Neuronal stem cell (in vitro differentiated cells): ENCODE results near the gene CXADR.

Experiments
- DNase-seq: peaks from one replicate; pipeline ENCODE4 v3.0.0-alpha.2; 2013; ENCODE audit warnings: low spot score
- H2AFZ ChIP-seq: one replicate; pipeline ENCODE4 v1.6.1; 2013; ENCODE audit warnings: mild to moderate bottlenecking, low read length, inconsistent platforms
- H2AK5ac ChIP-seq: 2 replicates; pipeline ENCODE4 v1.6.1; 2013; ENCODE audit warnings: low read depth, mild to moderate bottlenecking, inconsistent platforms, low read length, moderate library complexity, mixed read lengths
- H2BK120ac ChIP-seq: 2 replicates; pipeline ENCODE4 v1.6.1; 2013; ENCODE audit warnings: low read depth, mild to moderate bottlenecking, inconsistent platforms, low read length, moderate library complexity, mixed read lengths
- H2BK12ac ChIP-seq: one replicate; pipeline ENCODE4 v1.6.1; 2013; ENCODE audit warnings: low read length, inconsistent platforms
- H2BK15ac ChIP-seq: 2 replicates; pipeline ENCODE4 v1.6.1; 2013; ENCODE audit warnings: mild to moderate bottlenecking, low read length, inconsistent platforms, mixed read lengths
- H2BK5ac ChIP-seq: one replicate; pipeline ENCODE4 v1.6.1; 2013; ENCODE audit warnings: inconsistent platforms, mild to moderate bottlenecking, low read length, moderate library complexity
- H3K14ac ChIP-seq: one replicate; pipeline ENCODE4 v1.6.1; 2013; ENCODE audit warnings: low read length, inconsistent platforms
- H3K18ac ChIP-seq: 2 replicates; pipeline ENCODE4 v1.6.1; 2013; ENCODE audit warnings: low read length, inconsistent platforms
- H3K23ac ChIP-seq: 2 replicates; pipeline ENCODE4 v1.6.1; 2013; ENCODE audit warnings: low read depth, mild to moderate bottlenecking, mixed read lengths, low read length, inconsistent platforms; ENCODE audit not compliant: poor library complexity
- H3K27ac ChIP-seq: replicated peaks from 3 replicates; pipeline ENCODE4 v1.5.1; 2013; ENCODE audit warnings: low read length, inconsistent platforms
- H3K27me3 ChIP-seq, 3 experiments: 2 replicates each; pipeline ENCODE4 v1.6.1; 2013; ENCODE audit warnings: low read length in 3 of 3, mild to moderate bottlenecking in 2 of 3, inconsistent platforms in 1 of 3, low read depth in 1 of 3, mixed read lengths in 1 of 3, moderate library complexity in 1 of 3; ENCODE audit not compliant: control insufficient read depth in 3 of 3, insufficient read depth in 3 of 3
- H3K36me3 ChIP-seq, 2 donors: replicated peaks in 1 of 2; 2 replicates each; pipeline ENCODE4 v1.6.1; 2013; ENCODE audit warnings: low read length in 2 of 2; ENCODE audit not compliant: control insufficient read depth in 2 of 2, insufficient read depth in 2 of 2
- H3K4ac ChIP-seq: 2 replicates; pipeline ENCODE4 v1.6.1; 2013; ENCODE audit warnings: inconsistent platforms, mild to moderate bottlenecking, low read length, moderate library complexity
- H3K4me1 ChIP-seq, 2 donors: 1 replicate in 1 of 2; 2 replicates in 1 of 2; pipeline ENCODE4 v1.6.1; 2013; ENCODE audit warnings: low read length in 2 of 2, low read depth in 1 of 2; ENCODE audit not compliant: control insufficient read depth in 2 of 2, insufficient read depth in 1 of 2
- H3K4me2 ChIP-seq: one replicate; pipeline ENCODE4 v1.6.1; 2013; ENCODE audit warnings: mild to moderate bottlenecking, low read length, inconsistent platforms; ENCODE audit not compliant: insufficient read depth, poor library complexity, severe bottlenecking
- H3K4me3 ChIP-seq, 2 donors: 2 replicates each; pipeline ENCODE4 v1.5.1; 2013; ENCODE audit warnings: low read length in 2 of 2, mild to moderate bottlenecking in 2 of 2, inconsistent platforms in 1 of 2, moderate library complexity in 1 of 2
- H3K79me1 ChIP-seq: one replicate; pipeline ENCODE4 v1.6.1; 2013; ENCODE audit warnings: low read depth, mild to moderate bottlenecking, inconsistent platforms, low read length, moderate library complexity
- H3K9ac ChIP-seq: one replicate; pipeline ENCODE4 v1.6.1; 2013; ENCODE audit warnings: mild to moderate bottlenecking, low read depth, low read length, inconsistent platforms; ENCODE audit not compliant: poor library complexity
- H3K9me3 ChIP-seq, 2 donors: replicated peaks in 1 of 2; 2 replicates each; pipeline versions ENCODE3 to v1.6.1; 2013; ENCODE audit warnings: low read length in 2 of 2, mild to moderate bottlenecking in 2 of 2, inconsistent platforms in 1 of 2, low read depth in 1 of 2, mixed read lengths in 1 of 2, moderate library complexity in 1 of 2; ENCODE audit not compliant: control insufficient read depth in 2 of 2, insufficient read depth in 1 of 2
- H4K8ac ChIP-seq: one replicate; pipeline ENCODE4 v1.6.1; 2013; ENCODE audit warnings: low read depth, mild to moderate bottlenecking, inconsistent platforms, low read length, moderate library complexity
- H4K91ac ChIP-seq: one replicate; pipeline ENCODE4 v1.6.1; 2013; ENCODE audit warnings: low read length, low read depth, mild to moderate bottlenecking, inconsistent platforms; ENCODE audit not compliant: poor library complexity
- WGBS, 2 donors: extraction: QIAGEN DNeasy Blood & Tissue Kit; methylation state at CpG; one replicate each; pipeline ENCODE4 v1.1.7; 2013; ENCODE audit warnings: missing lambda C conversion rate in 2 of 2, mixed read lengths in 1 of 2; ENCODE audit not compliant: insufficient read length in 2 of 2, insufficient replicate concordance in 1 of 2; ENCODE audit errors: extremely low coverage in 2 of 2; 5-methylcytosine and 5-hydroxymethylcytosine counted together

Gene CXADR

GRCh38 chr21:17468698-17469097 is 44.1 kb upstream of the CXADR start:
- H3K14ac ChIP-seq = no peak overlapping the region
- H3K4me3 ChIP-seq = no peak overlapping the region
- H3K27ac ChIP-seq = no peak overlapping the region
- no peak overlapping the region for H4K91ac ChIP-seq
- H3K9ac ChIP-seq = no peak overlapping the region
- no peak overlapping the region for H3K23ac ChIP-seq
- no peaks in the 10 kb centered on the region for H3K27me3 ChIP-seq
- H3K79me1 ChIP-seq = no peaks in the 10 kb centered on the region
- H2BK120ac ChIP-seq = no peak overlapping the region
- H3K4me1 ChIP-seq = peaks cover 4 to 6% of the 10 kb centered on the region in 2 donors
- H3K36me3 ChIP-seq = no peaks in the 10 kb centered on the region
- no CpG with 5 or more reads among the region's 1 CpG for WGBS, 2 donors
- H2BK5ac ChIP-seq = no peak overlapping the region
- no peak overlapping the region for H2BK12ac ChIP-seq
- DNase-seq = no peak
- H3K4me2 ChIP-seq = no peak overlapping the region
- H3K4ac ChIP-seq = no peak overlapping the region
- no peak overlapping the region for H2AK5ac ChIP-seq
- H4K8ac ChIP-seq = no peak overlapping the region
- H3K9me3 ChIP-seq = no peaks in the 10 kb centered on the region
- no peak overlapping the region for H3K18ac ChIP-seq
- H2BK15ac ChIP-seq = no peak overlapping the region
- no peak overlapping the region for H2AFZ ChIP-seq

- WGBS, 2 donors = no CpG with 5 or more reads among the region's 1 CpG
- Histone ChIP-seq H3K4me1 (peaks cover 2 to 6% of the 10 kb centered on the region in 2 donors), H3K79me1 (no peaks in the 10 kb centered on the region), H2AFZ (no peak overlapping the region), H3K18ac (no peak overlapping the region), H3K4ac (no peak overlapping the region), H3K14ac (no peak overlapping the region), H3K27me3 (no peaks in the 10 kb centered on the region), H2BK12ac (no peak overlapping the region), H4K91ac (no peak overlapping the region), H3K9me3 (peaks cover 0 to 1% of the 10 kb centered on the region in 2 donors), H3K36me3 (no peaks in the 10 kb centered on the region), H3K23ac (no peak overlapping the region), H3K9ac (no peak overlapping the region), H3K4me3 (no peak overlapping the region), H2BK120ac (no peak overlapping the region), H2BK15ac (no peak overlapping the region), H3K4me2 (no peak overlapping the region), H3K27ac (no peak overlapping the region), H2AK5ac (no peak overlapping the region), H2BK5ac (no peak overlapping the region), H4K8ac (no peak overlapping the region)
- DNase-seq = no peak
These were observed 43.1 kb upstream of the CXADR start for GRCh38 chr21:17469727-17470126.

GRCh38 chr21:17472182-17472581 is 40.7 kb upstream of the CXADR start:
- H3K23ac ChIP-seq = no peak overlapping the region
- H2BK15ac ChIP-seq = no peak overlapping the region
- H3K4me2 ChIP-seq = no peak overlapping the region
- no peak overlapping the region for H4K91ac ChIP-seq
- no peak overlapping the region for H2AK5ac ChIP-seq
- H2BK120ac ChIP-seq = no peak overlapping the region
- no peak overlapping the region for H3K27ac ChIP-seq
- no peak overlapping the region for H3K14ac ChIP-seq
- H4K8ac ChIP-seq = no peak overlapping the region
- no peak overlapping the region for H2AFZ ChIP-seq
- peaks cover 0 to 1% of the 10 kb centered on the region in 2 donors for H3K9me3 ChIP-seq
- no peak overlapping the region for H3K9ac ChIP-seq
- no CpG with 5 or more reads among the region's 1 CpG for WGBS, 2 donors
- H2BK12ac ChIP-seq = no peak overlapping the region
- no peaks in the 10 kb centered on the region for H3K79me1 ChIP-seq
- no peak overlapping the region for H3K4ac ChIP-seq
- H3K4me3 ChIP-seq = no peak overlapping the region
- no peak for DNase-seq
- no peak overlapping the region for H3K18ac ChIP-seq
- H3K36me3 ChIP-seq = no peaks in the 10 kb centered on the region
- H3K4me1 ChIP-seq = peaks cover 2 to 4% of the 10 kb centered on the region in 2 donors
- H3K27me3 ChIP-seq = no peaks in the 10 kb centered on the region
- no peak overlapping the region for H2BK5ac ChIP-seq

- WGBS, 2 donors = no CpG with 5 or more reads among the region's 7 CpGs
- Histone ChIP-seq H2BK120ac (no peak overlapping the region), H3K9me3 (peaks cover 0 to 1% of the 10 kb centered on the region in 2 donors), H2BK15ac (no peak overlapping the region), H4K8ac (no peak overlapping the region), H2BK5ac (no peak overlapping the region), H3K27me3 (no peaks in the 10 kb centered on the region), H3K14ac (no peak overlapping the region), H3K79me1 (no peaks in the 10 kb centered on the region), H3K4me3 (no peak overlapping the region), H3K4me1 (peaks cover 2 to 3% of the 10 kb centered on the region in 2 donors), H2BK12ac (no peak overlapping the region), H3K4me2 (no peak overlapping the region), H3K9ac (no peak overlapping the region), H3K4ac (no peak overlapping the region), H3K23ac (no peak overlapping the region), H3K36me3 (no peaks in the 10 kb centered on the region), H2AK5ac (no peak overlapping the region), H4K91ac (no peak overlapping the region), H2AFZ (no peak overlapping the region), H3K27ac (no peak overlapping the region), H3K18ac (no peak overlapping the region)
- DNase-seq = no peak
These were observed 40.1 kb upstream of the CXADR start for GRCh38 chr21:17472592-17473271.
